K562 (cell line): Measurements from ENCODE around the gene GSK3B. TPM values are rescaled to one million over a fixed set of nuclear protein-coding genes. Genes with fewer than 3 reads are reported as not detected.

Experiments
- ATAC-seq: fragments of 200-7000 bp; cut with Tn5 transposase; 3 replicates; pipeline ENCODE4 v1.9.1; 2020; ENCODE audit warnings: moderate library complexity
- BruUV-seq: library from RNA; stranded (reverse); fragments of 400-500 nt; replicated peaks from 2 replicates; lab custom pipeline; 2021; lab: Mats Ljungman, UMichigan
- CTCF ChIA-PET: fragments of 300-600 bp; formaldehyde crosslinking; extraction: SDS; loops from one replicate; lab custom pipeline; 2021; ENCODE audit warnings: low intra/inter-chr PET ratio; lab: Yijun Ruan, JAX
- POLR2A ChIA-PET: fragments of 300-600, 350-650 bp; sonication (Branson Sonifier 250); formaldehyde crosslinking; extraction: SDS; loops from one replicate; lab custom pipeline; 2021; ENCODE audit warnings: antibody characterized with exemption, inconsistent platforms; lab: Yijun Ruan, JAX
- DNase-seq, 4 experiments: peaks; one replicate each; pipeline versions ENCODE4 v3.0.0 to v3.0.0-alpha.2; 2011 to 2018; ENCODE audit warnings: low spot score in 3 of 4, mixed read lengths in 3 of 4; ENCODE audit errors: extremely low read depth in 1 of 4
- FAIRE-seq: peaks from 2 replicates; lab custom pipeline; 2011; peaks lifted over from hg19 to GRCh38; lab: Jason Lieb, UNC
- H2AFZ ChIP-seq: 2 replicates; pipeline ENCODE4 v1.6.0; 2011; ENCODE audit warnings: low read depth, low read length, control low read depth, inconsistent platforms
- H3K27ac ChIP-seq: fragments of 200-600 bp; 3 replicates; pipeline ENCODE4 v1.8.0; 2011; ENCODE audit warnings: low read depth, mild to moderate bottlenecking, control low read depth, inconsistent platforms, low read length, moderate library complexity, mixed read lengths; ENCODE audit errors: extremely low read depth
- H3K27me3 ChIP-seq, 2 experiments: fragments of 300-600 bp in 1 of 2; 2 replicates in 1 of 2; 3 replicates in 1 of 2; pipeline versions ENCODE4 v1.6.0 to v1.8.0; 2011; ENCODE audit warnings: inconsistent platforms in 2 of 2, low read length in 2 of 2, mild to moderate bottlenecking in 1 of 2, mixed read lengths in 1 of 2, moderate library complexity in 1 of 2; ENCODE audit not compliant: control insufficient read depth in 2 of 2, insufficient read depth in 2 of 2
- H3K36me3 ChIP-seq: fragments of 300-600 bp; 3 replicates; pipeline ENCODE4 v1.8.0; 2011; ENCODE audit warnings: mild to moderate bottlenecking, low read length, inconsistent platforms; ENCODE audit not compliant: control insufficient read depth, insufficient read depth
- H3K4me1 ChIP-seq, 2 experiments: fragments of 200-600 bp in 1 of 2; replicated peaks in 1 of 2; 2 replicates in 1 of 2; 3 replicates in 1 of 2; pipeline versions ENCODE4 v1.5.1 to v1.8.0; 2011; ENCODE audit warnings: inconsistent platforms in 2 of 2, low read length in 2 of 2, mild to moderate bottlenecking in 1 of 2, mixed read lengths in 1 of 2, moderate library complexity in 1 of 2; ENCODE audit not compliant: control insufficient read depth in 2 of 2, insufficient read depth in 2 of 2
- H3K4me2 ChIP-seq: 2 replicates; pipeline ENCODE4 v1.6.1; 2011; ENCODE audit warnings: low read length, control low read depth, inconsistent platforms, mixed read lengths; ENCODE audit not compliant: insufficient read depth
- H3K4me3 ChIP-seq: fragments of 200-600 bp; sonication (generic), shearing (Covaris generic); 2 replicates; pipeline ENCODE4 v1.5.1; 2016; ENCODE audit warnings: control low read depth, inconsistent platforms
- H3K79me2 ChIP-seq: fragments of 200-600 bp; 3 replicates; pipeline ENCODE4 v1.8.0; 2011; ENCODE audit warnings: low read length, inconsistent platforms; ENCODE audit not compliant: control insufficient read depth, insufficient read depth
- H3K9ac ChIP-seq, 2 experiments: 2 replicates each; pipeline versions ENCODE4 v1.6.0 to v1.6.1; 2011; ENCODE audit warnings: low read depth in 2 of 2, low read length in 2 of 2, control low read depth in 1 of 2, inconsistent platforms in 1 of 2, mild to moderate bottlenecking in 1 of 2, mixed read lengths in 1 of 2; ENCODE audit not compliant: insufficient read depth in 1 of 2
- H3K9me1 ChIP-seq: one replicate; pipeline ENCODE4 v1.6.0; 2011; ENCODE audit warnings: inconsistent platforms, mild to moderate bottlenecking, low read length, moderate library complexity; ENCODE audit not compliant: control insufficient read depth, insufficient read depth
- H3K9me3 ChIP-seq: replicated peaks from 2 replicates; pipeline ENCODE4 v1.5.1; 2011; ENCODE audit warnings: low read depth, low read length, inconsistent platforms; ENCODE audit not compliant: control insufficient read depth, insufficient read depth
- H4K20me1 ChIP-seq: replicated peaks from 2 replicates; pipeline ENCODE4 v1.6.1; 2011; ENCODE audit warnings: low read length, inconsistent platforms, mixed read lengths; ENCODE audit not compliant: control insufficient read depth, insufficient read depth
- BRCA1 ChIP-seq, 2 experiments: fragments of 450-650 bp in 1 of 2; sonication (generic) in 1 of 2; formaldehyde crosslinking in 1 of 2; IDR thresholded peaks; 2 replicates each; pipeline versions ENCODE4 v1.5.0 to v1.6.1; 2017 to 2020; ENCODE audit warnings: mild to moderate bottlenecking in 1 of 2, missing genetic modification reagents in 1 of 2
- CHD4 ChIP-seq: fragments of 200-600 bp; sonication (generic); IDR thresholded peaks from 3 replicates; pipeline ENCODE4 v1.6.1; 2012; ENCODE audit warnings: low read depth, mild to moderate bottlenecking, mixed read lengths, low read length, inconsistent platforms; ENCODE audit not compliant: insufficient read depth, insufficient replicate concordance, poor library complexity, severe bottlenecking
- DEAF1 ChIP-seq: fragments of 450-650 bp; formaldehyde crosslinking; IDR thresholded peaks from 2 replicates; pipeline ENCODE4 v1.4.0; 2020; ENCODE audit warnings: mild to moderate bottlenecking, moderate library complexity
- FOXA3 ChIP-seq, 2 experiments: fragments of 450-650 bp in 1 of 2; sonication (generic) in 1 of 2; formaldehyde crosslinking; IDR thresholded peaks in 1 of 2; conservative IDR thresholded peaks in 1 of 2; 2 replicates each; pipeline versions ENCODE4 v1.4.0 to v1.8.0; 2020 to 2022; ENCODE audit warnings: mild to moderate bottlenecking in 2 of 2, missing genetic modification reagents in 1 of 2
- HMG20A ChIP-seq: fragments of 450-650 bp; formaldehyde crosslinking; conservative IDR thresholded peaks from 2 replicates; pipeline ENCODE4 v1.4.0; 2020; ENCODE audit warnings: mild to moderate bottlenecking, mixed read lengths
- IRF2 ChIP-seq: sonication (generic); formaldehyde crosslinking; IDR thresholded peaks from 2 replicates; pipeline ENCODE4 v1.8.1; 2022; ENCODE audit warnings: mild to moderate bottlenecking, missing genetic modification reagents
- MTA1 ChIP-seq: fragments of 450-650 bp; IDR thresholded peaks from 2 replicates; pipeline ENCODE4 v1.6.1; 2017; ENCODE audit warnings: borderline replicate concordance
- NRF1 ChIP-seq, 2 experiments: fragments of 450-650 bp; IDR thresholded peaks in 1 of 2; conservative IDR thresholded peaks in 1 of 2; 2 replicates each; pipeline ENCODE4 v1.6.1; 2014; ENCODE audit warnings: mild to moderate bottlenecking in 2 of 2
- PTTG1 ChIP-seq: fragments of 450-650 bp; IDR thresholded peaks from 2 replicates; pipeline ENCODE4 v1.6.1; 2016; ENCODE audit warnings: low read depth, mild to moderate bottlenecking, missing genetic modification characterization, missing compliant biosample characterization
- SIRT6 ChIP-seq: IDR thresholded peaks from one replicate; pipeline ENCODE4 v1.6.1; 2012; ENCODE audit warnings: low read depth, mild to moderate bottlenecking, control low read depth, inconsistent platforms, low read length, moderate library complexity
- XRCC4 ChIP-seq: IDR thresholded peaks from one replicate; pipeline ENCODE4 v1.6.1; 2011; ENCODE audit not compliant: insufficient read depth, insufficient read length; ENCODE audit errors: extremely low read depth
- ZFP30 ChIP-seq: fragments of 250-450 bp; sonication (Bioruptor Pico); IDR thresholded peaks from 2 replicates; pipeline ENCODE4 v1.8.0; 2022; ENCODE audit warnings: moderate library complexity, mild to moderate bottlenecking, inconsistent platforms, borderline replicate concordance
- ZNF398 ChIP-seq: fragments of 250-450 bp; sonication (Bioruptor Pico); IDR thresholded peaks from 2 replicates; pipeline ENCODE4 v1.8.0; 2021; ENCODE audit warnings: moderate library complexity, mild to moderate bottlenecking, inconsistent platforms
- whole genome bisulfite sequencing: fragments of 100-300 bp; shearing (Covaris generic); methylation state at CpG from one replicate; pipeline ENCODE4 v1.1.6; 2016; ENCODE audit warnings: low coverage, mixed read lengths; ENCODE audit not compliant: insufficient coverage; ENCODE audit errors: missing lambda C conversion rate; 5-methylcytosine and 5-hydroxymethylcytosine counted together
- in situ Hi-C: fragments of 300-500 bp; cut with MboI; formaldehyde crosslinking; loops from 4 replicates; pipeline ENCODE4 v1.15.0; 2018; ENCODE audit warnings: inconsistent platforms, mixed read lengths
- intact Hi-C: fragments of 100-400 bp; cut with micrococcal nuclease; formaldehyde crosslinking; loops from 2 replicates; pipeline ENCODE4 v1.14.2; 2022
- polyA plus RNA-seq, 8 experiments: library from polyadenylated mRNA; depleted of rRNA in 4 of 8; stranded (reverse) in 5 of 8; unstranded in 3 of 8; fragments of >200 nt; fragmentation: Nextera tagmentation in 2 of 8; fragmentation: Illumina TruSeq in 1 of 8; extraction: Ambion mirVana in 2 of 8; extraction: Trizol in 1 of 8; gene quantifications; 2 replicates each; pipeline versions ENCODE4 v1.2.1 to v1.2.3, GENCODE V29; 2011 to 2014; ENCODE audit warnings: inconsistent platforms in 1 of 8, missing spikeins in 1 of 8
- total RNA-seq, 7 experiments: library from RNA; depleted of rRNA in 6 of 7; stranded (reverse); fragments of >200 nt in 6 of 7; fragmentation: Illumina TruSeq in 2 of 7; extraction: Trizol in 2 of 7; gene quantifications; 2 replicates each; pipeline versions ENCODE4 v1.2.1 to v1.2.3, GENCODE V29; 2011 to 2021; ENCODE audit warnings: low replicate concordance in 1 of 7
- TF ChIP-seq, protein P1 (sequence below): sonication (generic); formaldehyde crosslinking; IDR thresholded peaks from 2 replicates; pipeline ENCODE4 v1.8.0; 2022; ENCODE audit warnings: mild to moderate bottlenecking, missing genetic modification reagents

Gene GSK3B
- total and polyA plus RNA-seq, 9 of the 15 experiments (the other 6 are each of a cell fraction or from before 2014, with no cell fraction given) = 4.7 to 25.0 (median 18.7) TPM

- CTCF ChIA-PET = no interaction called here
- Histone ChIP-seq H3K27ac (no peak overlapping the region), H2AFZ (no peak overlapping the region), H3K4me3 (no peak overlapping the region), H4K20me1 (no peaks in the 10 kb centered on the region), H3K9me3 (no peaks in the 10 kb centered on the region), H3K27me3 (no peaks in the 10 kb centered on the region), H3K79me2 (peaks cover 13% of the 10 kb centered on the region), H3K9ac (no peak overlapping the region), H3K36me3 (peaks cover 15% of the 10 kb centered on the region; the same call in 1 of the 3 replicates), H3K4me2 (no peak overlapping the region), H3K4me1 (no peaks in the 10 kb centered on the region), H3K9me1 (no peaks in the 10 kb centered on the region)
- intact Hi-C loops = no loop called here
- ATAC-seq = no peak
- FAIRE-seq = no peak
- no TSS peak for BruUV-seq
- WGBS = 83% methylated on average over 1 of the region's 1 CpG
- POLR2A ChIA-PET = interaction anchor here (0.6 kb wide), 1 partner anchor 194 kb away, joined by 3 read pairs; no protein-coding TSS in a partner anchor
- in situ Hi-C loops = no loop called here
- no peak for DNase-seq
- no peak for TF ChIP-seq CHD4
- no peak for TF ChIP-seq SIRT6
- TF ChIP-seq HMG20A (CRISPR knock-in tag) = no peak
- TF ChIP-seq MTA1 = no peak
- TF ChIP-seq PTTG1 (tag) = no peak
- no peak for TF ChIP-seq IRF2 (CRISPR knock-in tag)
- no peak for TF ChIP-seq DEAF1 (CRISPR knock-in tag)
- no peak for TF ChIP-seq ZNF398 (CRISPR knock-in tag)
- no peak for TF ChIP-seq ZFP30
- TF ChIP-seq, protein P1, sequence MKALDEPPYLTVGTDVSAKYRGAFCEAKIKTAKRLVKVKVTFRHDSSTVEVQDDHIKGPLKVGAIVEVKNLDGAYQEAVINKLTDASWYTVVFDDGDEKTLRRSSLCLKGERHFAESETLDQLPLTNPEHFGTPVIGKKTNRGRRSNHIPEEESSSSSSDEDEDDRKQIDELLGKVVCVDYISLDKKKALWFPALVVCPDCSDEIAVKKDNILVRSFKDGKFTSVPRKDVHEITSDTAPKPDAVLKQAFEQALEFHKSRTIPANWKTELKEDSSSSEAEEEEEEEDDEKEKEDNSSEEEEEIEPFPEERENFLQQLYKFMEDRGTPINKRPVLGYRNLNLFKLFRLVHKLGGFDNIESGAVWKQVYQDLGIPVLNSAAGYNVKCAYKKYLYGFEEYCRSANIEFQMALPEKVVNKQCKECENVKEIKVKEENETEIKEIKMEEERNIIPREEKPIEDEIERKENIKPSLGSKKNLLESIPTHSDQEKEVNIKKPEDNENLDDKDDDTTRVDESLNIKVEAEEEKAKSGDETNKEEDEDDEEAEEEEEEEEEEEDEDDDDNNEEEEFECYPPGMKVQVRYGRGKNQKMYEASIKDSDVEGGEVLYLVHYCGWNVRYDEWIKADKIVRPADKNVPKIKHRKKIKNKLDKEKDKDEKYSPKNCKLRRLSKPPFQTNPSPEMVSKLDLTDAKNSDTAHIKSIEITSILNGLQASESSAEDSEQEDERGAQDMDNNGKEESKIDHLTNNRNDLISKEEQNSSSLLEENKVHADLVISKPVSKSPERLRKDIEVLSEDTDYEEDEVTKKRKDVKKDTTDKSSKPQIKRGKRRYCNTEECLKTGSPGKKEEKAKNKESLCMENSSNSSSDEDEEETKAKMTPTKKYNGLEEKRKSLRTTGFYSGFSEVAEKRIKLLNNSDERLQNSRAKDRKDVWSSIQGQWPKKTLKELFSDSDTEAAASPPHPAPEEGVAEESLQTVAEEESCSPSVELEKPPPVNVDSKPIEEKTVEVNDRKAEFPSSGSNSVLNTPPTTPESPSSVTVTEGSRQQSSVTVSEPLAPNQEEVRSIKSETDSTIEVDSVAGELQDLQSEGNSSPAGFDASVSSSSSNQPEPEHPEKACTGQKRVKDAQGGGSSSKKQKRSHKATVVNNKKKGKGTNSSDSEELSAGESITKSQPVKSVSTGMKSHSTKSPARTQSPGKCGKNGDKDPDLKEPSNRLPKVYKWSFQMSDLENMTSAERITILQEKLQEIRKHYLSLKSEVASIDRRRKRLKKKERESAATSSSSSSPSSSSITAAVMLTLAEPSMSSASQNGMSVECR (CRISPR knock-in tag) = no peak
- no peak for TF ChIP-seq NRF1 (conservative IDR thresholded peaks at IDR 0.05 in 1 of 2, IDR thresholded peaks at IDR 0.05 in 1 of 2)
- no peak for TF ChIP-seq XRCC4
- TF ChIP-seq FOXA3 (CRISPR knock-in tag; conservative IDR thresholded peaks at IDR 0.05 in 1 of 2, IDR thresholded peaks at IDR 0.05 in 1 of 2) = no peak
- TF ChIP-seq BRCA1 (IDR thresholded peaks at IDR 0.05) = no peak
- TF ChIP-seq BRCA1 (CRISPR knock-in tag; IDR thresholded peaks at IDR 0.05) = no peak
Observed at GRCh38 chr3:119998166-119998565, 96.1 kb downstream of the GSK3B start.
